Fibroblast of lung (primary cell): Measurements from ENCODE around the gene WDR48. TPM values are rescaled to one million over a fixed set of nuclear protein-coding genes. Genes with fewer than 3 reads are reported as not detected.

Source experiments
- DNase-seq, 2 donors: peaks; one replicate each; pipeline versions ENCODE4 v3.0.0 to v3.0.0-alpha.2; 2010; ENCODE audit warnings: low read depth in 2 of 2
- H2AFZ ChIP-seq: 2 replicates; pipeline ENCODE4 v1.5.1; 2012; ENCODE audit warnings: low read length, control low read depth, inconsistent platforms
- H3K27ac ChIP-seq: 2 replicates; pipeline ENCODE4 v1.5.1; 2011; ENCODE audit warnings: low read length, control low read depth; ENCODE audit not compliant: insufficient read depth
- H3K27me3 ChIP-seq: 2 replicates; pipeline ENCODE4 v1.5.1; 2011; ENCODE audit warnings: mild to moderate bottlenecking, low read length; ENCODE audit not compliant: control insufficient read depth, insufficient read depth
- H3K36me3 ChIP-seq: 2 replicates; pipeline ENCODE4 v1.5.1; 2011; ENCODE audit warnings: low read length; ENCODE audit not compliant: control insufficient read depth, insufficient read depth
- H3K4me1 ChIP-seq: 2 replicates; pipeline ENCODE4 v1.5.1; 2011; ENCODE audit warnings: low read length; ENCODE audit not compliant: control insufficient read depth, insufficient read depth; ENCODE audit errors: extremely low read depth
- H3K4me2 ChIP-seq: 2 replicates; pipeline ENCODE4 v1.5.1; 2011; ENCODE audit warnings: low read length, control low read depth; ENCODE audit not compliant: insufficient read depth; ENCODE audit errors: extremely low read depth
- H3K4me3 ChIP-seq, 4 experiments: fragments of 200-600 bp in 1 of 4; sonication (generic) in 1 of 4; replicated peaks in 1 of 4; 2 replicates each; pipeline ENCODE4 v1.5.1; 2011 to 2016; ENCODE audit warnings: low read length in 4 of 4, low read depth in 3 of 4, mild to moderate bottlenecking in 3 of 4, control low read depth in 2 of 4, inconsistent platforms in 1 of 4, mixed read lengths in 1 of 4; ENCODE audit not compliant: insufficient read depth in 1 of 4; ENCODE audit errors: control extremely low read depth in 1 of 4
- H3K79me2 ChIP-seq: 2 replicates; pipeline ENCODE4 v1.5.1; 2012; ENCODE audit warnings: mild to moderate bottlenecking, low read length, inconsistent platforms; ENCODE audit not compliant: control insufficient read depth, insufficient read depth
- H3K9ac ChIP-seq: 2 replicates; pipeline ENCODE4 v1.5.1; 2011; ENCODE audit warnings: mild to moderate bottlenecking, low read length, control low read depth; ENCODE audit not compliant: insufficient read depth
- H3K9me3 ChIP-seq: 2 replicates; pipeline ENCODE4 v1.5.1; 2012; ENCODE audit warnings: low read depth, low read length; ENCODE audit not compliant: control insufficient read depth, insufficient read depth
- H4K20me1 ChIP-seq: 2 replicates; pipeline ENCODE4 v1.5.1; 2011; ENCODE audit warnings: low read length; ENCODE audit not compliant: control insufficient read depth, insufficient read depth; ENCODE audit errors: extremely low read depth
- EZH2 ChIP-seq: IDR thresholded peaks from 2 replicates; pipeline ENCODE4 v1.5.1; 2012; ENCODE audit warnings: low read length, control low read depth, mild to moderate bottlenecking; ENCODE audit errors: missing control alignments
- polyA plus RNA-seq, 2 donors: library from polyadenylated mRNA; depleted of rRNA in 1 of 2; stranded (reverse) in 1 of 2; unstranded in 1 of 2; fragments of >200 nt; gene quantifications; 2 replicates each; pipeline ENCODE4 v1.2.1, GENCODE V29; 2011 to 2012; ENCODE audit warnings: missing spikeins in 1 of 2
- total RNA-seq: library from RNA; depleted of rRNA; stranded (reverse); fragments of >200 nt; gene quantifications from 2 replicates; pipeline ENCODE4 v1.2.1, GENCODE V29; 2014
- TF ChIP-seq, protein P1 (sequence below), 2 donors: IDR thresholded peaks in 1 of 2; conservative IDR thresholded peaks in 1 of 2; 1 replicate in 1 of 2; 2 replicates in 1 of 2; pipeline ENCODE4 v1.5.1; 2011 to 2012; ENCODE audit warnings: low read length in 2 of 2, control low read depth in 1 of 2, inconsistent platforms in 1 of 2, low read depth in 1 of 2, mild to moderate bottlenecking in 1 of 2

Gene WDR48
- total and polyA plus RNA-seq, 2 donors (not counting 1 experiment from before 2014, with no cell fraction given), result 35.1 to 44.9 TPM

DNA sequence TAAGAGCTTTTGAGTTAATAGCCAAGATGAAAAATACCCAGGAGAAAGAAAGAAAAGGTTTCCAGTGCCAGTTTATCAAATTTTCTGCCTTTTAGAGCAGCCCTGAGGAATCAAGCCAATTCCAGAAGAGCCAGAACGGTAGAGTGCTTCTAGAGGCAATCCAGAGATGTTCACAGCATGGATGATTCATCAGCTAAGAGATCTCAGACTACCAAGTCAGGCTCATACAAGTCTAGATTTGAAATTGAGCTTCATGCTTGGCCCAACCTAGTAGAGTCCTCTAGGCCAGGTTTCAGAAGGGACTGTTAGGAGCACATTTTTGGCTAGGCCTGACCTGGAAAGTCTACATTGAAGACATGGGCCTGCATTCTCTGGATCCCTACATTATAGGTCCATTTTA, 15.5 kb downstream of the WDR48 start:
- no peaks in the 10 kb centered on the region for H4K20me1 ChIP-seq
- H3K4me2 ChIP-seq, result no peak overlapping the region
- peaks cover under 1% of the 10 kb centered on the region for H3K36me3 ChIP-seq
- DNase-seq, result peak in 1 of 2 donors; percentile 49
- TF ChIP-seq EZH2, result no peak
- TF ChIP-seq, protein P1, sequence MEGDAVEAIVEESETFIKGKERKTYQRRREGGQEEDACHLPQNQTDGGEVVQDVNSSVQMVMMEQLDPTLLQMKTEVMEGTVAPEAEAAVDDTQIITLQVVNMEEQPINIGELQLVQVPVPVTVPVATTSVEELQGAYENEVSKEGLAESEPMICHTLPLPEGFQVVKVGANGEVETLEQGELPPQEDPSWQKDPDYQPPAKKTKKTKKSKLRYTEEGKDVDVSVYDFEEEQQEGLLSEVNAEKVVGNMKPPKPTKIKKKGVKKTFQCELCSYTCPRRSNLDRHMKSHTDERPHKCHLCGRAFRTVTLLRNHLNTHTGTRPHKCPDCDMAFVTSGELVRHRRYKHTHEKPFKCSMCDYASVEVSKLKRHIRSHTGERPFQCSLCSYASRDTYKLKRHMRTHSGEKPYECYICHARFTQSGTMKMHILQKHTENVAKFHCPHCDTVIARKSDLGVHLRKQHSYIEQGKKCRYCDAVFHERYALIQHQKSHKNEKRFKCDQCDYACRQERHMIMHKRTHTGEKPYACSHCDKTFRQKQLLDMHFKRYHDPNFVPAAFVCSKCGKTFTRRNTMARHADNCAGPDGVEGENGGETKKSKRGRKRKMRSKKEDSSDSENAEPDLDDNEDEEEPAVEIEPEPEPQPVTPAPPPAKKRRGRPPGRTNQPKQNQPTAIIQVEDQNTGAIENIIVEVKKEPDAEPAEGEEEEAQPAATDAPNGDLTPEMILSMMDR (conservative IDR thresholded peaks at IDR 0.05 in 1 of 2, IDR thresholded peaks at IDR 0.05 in 1 of 2; ENCODE audit: low read depth in 1 of 2, low read length in 2 of 2), result no peak
- H3K4me1 ChIP-seq, result no peaks in the 10 kb centered on the region
- H3K9ac ChIP-seq, result no peak overlapping the region
- no peak overlapping the region for H3K4me3 ChIP-seq
- H3K79me2 ChIP-seq, result no peaks in the 10 kb centered on the region
- no peaks in the 10 kb centered on the region for H3K9me3 ChIP-seq
- H3K27ac ChIP-seq, result no peak overlapping the region
- H2AFZ ChIP-seq, result no peak overlapping the region
- H3K27me3 ChIP-seq, result no peaks in the 10 kb centered on the region

DNA sequence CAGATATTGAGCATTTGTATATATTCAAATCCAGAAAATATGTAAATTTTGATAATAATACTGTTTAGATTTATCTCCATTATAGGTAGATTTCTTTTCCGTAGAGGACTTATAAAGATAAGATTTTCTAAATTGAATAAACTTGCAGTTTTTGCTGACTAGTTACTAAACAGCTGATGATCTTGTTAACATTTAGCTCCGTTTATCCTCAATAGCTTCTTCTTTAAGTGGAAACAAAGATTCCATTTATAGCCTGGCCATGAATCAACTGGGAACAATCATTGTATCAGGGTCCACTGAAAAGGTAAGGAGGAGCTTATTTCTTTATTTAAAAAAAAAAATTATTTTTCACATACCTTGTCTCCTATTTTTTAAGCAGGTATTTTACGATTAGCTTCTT, 16.7 kb downstream of the WDR48 start:
- Histone ChIP-seq H3K27ac (no peak overlapping the region), H3K36me3 (peaks cover 2% of the 10 kb centered on the region), H4K20me1 (no peaks in the 10 kb centered on the region), H3K9ac (no peak overlapping the region), H2AFZ (no peak overlapping the region), H3K79me2 (no peaks in the 10 kb centered on the region), H3K4me1 (no peaks in the 10 kb centered on the region), H3K4me3 (no peak overlapping the region), H3K27me3 (no peaks in the 10 kb centered on the region), H3K9me3 (no peaks in the 10 kb centered on the region), H3K4me2 (no peak overlapping the region)
- TF ChIP-seq, protein P1 (conservative IDR thresholded peaks at IDR 0.05 in 1 of 2, IDR thresholded peaks at IDR 0.05 in 1 of 2; ENCODE audit: low read depth in 1 of 2, low read length in 2 of 2), result no peak
- no peak for TF ChIP-seq EZH2
- no peak for DNase-seq

DNA sequence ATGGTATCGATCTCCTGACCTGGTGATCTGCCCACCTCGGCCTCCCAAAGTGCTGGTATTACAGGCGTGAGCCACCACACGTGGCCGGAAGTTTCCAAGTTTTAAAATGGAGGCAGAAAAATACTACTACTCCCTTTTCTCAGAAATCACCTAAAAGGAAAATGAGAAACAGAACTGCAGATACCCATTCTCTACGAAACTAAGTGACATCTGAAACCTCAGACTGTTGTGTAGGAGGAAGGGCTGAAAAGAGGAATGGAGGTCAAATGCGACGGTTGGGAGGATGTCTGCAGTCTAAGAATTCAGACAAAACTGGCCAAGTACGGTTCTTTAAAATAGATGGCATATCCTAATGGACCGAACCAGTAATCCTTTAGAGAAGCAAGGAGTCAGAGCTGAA, 24.1 kb downstream of the WDR48 start:
- Histone ChIP-seq H3K4me2 (no peak overlapping the region), H3K9ac (no peak overlapping the region), H3K4me1 (no peaks in the 10 kb centered on the region), H3K27ac (no peak overlapping the region), H3K27me3 (no peaks in the 10 kb centered on the region), H2AFZ (no peak overlapping the region), H4K20me1 (no peaks in the 10 kb centered on the region), H3K4me3 (no peak overlapping the region), H3K36me3 (peaks cover 3% of the 10 kb centered on the region), H3K79me2 (no peaks in the 10 kb centered on the region), H3K9me3 (no peaks in the 10 kb centered on the region)
- no peak for DNase-seq
- no peak for TF ChIP-seq EZH2
- TF ChIP-seq, protein P1 (conservative IDR thresholded peaks at IDR 0.05 in 1 of 2, IDR thresholded peaks at IDR 0.05 in 1 of 2; ENCODE audit: low read depth in 1 of 2, low read length in 2 of 2), result no peak
